Left forelimb (tissue), 1 donor: ENCODE data around the gene TRIM52.
A peak's percentile ranks its signal among the peaks of the same experiment; 100 is the strongest.
"Not testable (repeated sequence)": the region's sequence is repeated elsewhere in the genome, so short reads cannot be mapped to it uniquely, and the experiment has no call there.

Experiments
- DNase-seq: peaks from one replicate; pipeline ENCODE4 v3.0.0-alpha.2; 2018; ENCODE audit warnings: low spot score

TRIM52 gene

DNA sequence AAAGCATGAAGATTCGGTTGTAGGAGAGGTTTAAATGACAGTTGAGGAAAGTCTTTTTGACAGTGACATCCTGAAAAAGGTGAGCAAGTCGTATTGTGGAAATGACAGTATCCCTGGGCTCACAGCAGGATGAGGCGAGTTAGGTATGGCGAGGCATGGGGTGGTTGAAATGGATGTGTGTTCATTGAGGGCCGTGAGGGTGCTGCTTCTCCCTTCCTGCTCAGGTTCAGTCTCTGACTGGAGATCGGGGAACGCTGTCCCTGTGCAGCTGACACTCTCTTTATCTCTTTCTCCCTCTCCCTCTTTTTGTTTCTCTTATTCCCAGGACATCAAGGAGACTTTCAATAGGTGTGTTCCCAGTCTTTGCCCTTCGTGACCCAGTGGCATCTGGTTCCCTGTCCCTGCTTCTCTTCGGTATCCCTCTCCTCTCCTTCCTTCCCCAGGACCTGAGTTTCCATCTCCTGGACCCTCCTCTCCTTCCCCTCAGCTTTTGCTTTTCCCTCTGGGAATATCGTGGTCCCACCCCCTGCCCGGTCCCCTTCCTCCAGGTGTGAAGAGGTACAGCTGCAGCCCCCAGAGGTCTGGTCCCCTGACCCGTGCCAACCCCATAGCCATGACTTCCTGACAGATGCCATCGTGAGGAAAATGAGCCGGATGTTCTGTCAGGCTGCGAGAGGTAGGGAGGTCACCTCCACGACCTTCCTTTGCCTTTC is 27.7 kb downstream of the TRIM52 start:
- DNase-seq = no peak

GRCh38 chr5:181232593-181232992 is 28.4 kb downstream of the TRIM52 start:
- DNase-seq = no peak

GRCh38 chr5:181231432-181231831 is 29.5 kb downstream of the TRIM52 start:
- DNase-seq = no peak

DNA sequence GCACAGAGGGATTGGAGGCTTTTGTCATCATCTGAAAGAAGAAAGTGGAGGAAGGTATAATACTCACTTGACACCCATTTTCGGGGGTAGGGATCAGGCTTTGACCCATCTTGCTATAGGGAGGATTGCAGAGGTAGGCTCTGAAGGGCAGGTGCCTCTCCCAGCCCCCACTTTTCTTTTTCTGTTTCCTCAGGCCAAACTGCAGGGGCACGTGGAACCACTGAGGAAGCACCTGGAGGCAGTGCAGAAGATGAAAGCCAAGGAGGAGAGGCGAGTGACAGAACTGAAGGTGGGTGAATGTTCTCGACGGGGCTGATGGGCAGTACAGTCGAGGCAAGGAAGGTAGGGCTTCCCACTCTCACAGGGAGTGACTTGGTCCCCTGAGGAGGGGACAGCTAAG is 30.4 kb downstream of the TRIM52 start:
- DNase-seq = no peak

DNA sequence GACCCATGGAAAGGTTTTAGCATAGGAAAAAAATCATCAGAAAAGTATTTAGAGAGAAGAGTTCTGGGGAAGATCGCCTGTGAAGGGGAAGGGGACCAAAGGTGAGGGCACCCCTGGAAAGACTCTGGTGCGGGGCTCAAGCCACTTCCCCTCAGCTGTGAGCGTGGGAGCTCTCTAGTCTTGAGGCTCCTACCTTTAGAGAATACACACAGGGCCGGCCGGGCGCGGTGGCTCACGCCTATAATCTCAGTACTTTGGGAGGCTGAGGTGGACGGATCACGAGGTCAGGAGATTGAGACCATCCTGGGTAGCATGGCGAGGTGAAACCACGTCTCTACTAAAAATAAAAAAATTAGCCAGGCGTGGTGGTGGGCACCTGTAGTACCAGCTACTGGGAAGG is 30.9 kb downstream of the TRIM52 start:
- DNase-seq = no peak

DNA sequence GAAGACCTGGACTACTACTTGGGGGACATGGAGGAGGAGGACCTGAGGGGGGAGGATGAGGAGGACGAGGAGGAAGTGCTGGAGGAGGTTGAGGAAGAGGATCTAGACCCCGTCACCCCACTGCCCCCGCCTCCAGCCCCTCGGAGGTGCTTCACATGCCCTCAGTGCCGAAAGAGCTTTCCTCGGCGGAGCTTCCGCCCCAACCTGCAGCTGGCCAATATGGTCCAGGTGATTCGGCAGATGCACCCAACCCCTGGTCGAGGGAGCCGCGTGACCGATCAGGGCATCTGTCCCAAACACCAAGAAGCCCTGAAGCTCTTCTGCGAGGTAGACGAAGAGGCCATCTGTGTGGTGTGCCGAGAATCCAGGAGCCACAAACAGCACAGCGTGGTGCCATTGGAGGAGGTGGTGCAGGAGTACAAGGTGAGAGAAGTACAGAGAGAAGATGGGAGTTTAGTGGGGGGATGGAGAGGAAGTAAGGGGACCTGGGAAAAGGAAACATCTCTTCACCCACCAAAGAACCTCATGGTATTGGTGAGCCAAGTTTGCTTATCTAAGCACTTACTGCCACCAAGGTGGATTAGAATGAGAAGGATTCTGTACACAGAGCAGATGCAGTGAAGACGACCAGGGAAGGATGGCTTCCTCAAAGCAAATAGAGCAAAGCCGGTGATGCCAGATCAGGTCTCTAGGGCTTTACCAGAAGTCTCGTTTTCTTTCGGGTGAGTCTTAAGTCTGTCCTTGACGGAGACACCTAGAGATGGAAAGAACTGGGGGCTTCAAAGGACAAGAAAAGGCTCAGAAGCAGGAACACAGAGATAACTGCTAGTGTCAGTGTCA is 36.3 kb downstream of the TRIM52 start:
- DNase-seq = no peak

DNA sequence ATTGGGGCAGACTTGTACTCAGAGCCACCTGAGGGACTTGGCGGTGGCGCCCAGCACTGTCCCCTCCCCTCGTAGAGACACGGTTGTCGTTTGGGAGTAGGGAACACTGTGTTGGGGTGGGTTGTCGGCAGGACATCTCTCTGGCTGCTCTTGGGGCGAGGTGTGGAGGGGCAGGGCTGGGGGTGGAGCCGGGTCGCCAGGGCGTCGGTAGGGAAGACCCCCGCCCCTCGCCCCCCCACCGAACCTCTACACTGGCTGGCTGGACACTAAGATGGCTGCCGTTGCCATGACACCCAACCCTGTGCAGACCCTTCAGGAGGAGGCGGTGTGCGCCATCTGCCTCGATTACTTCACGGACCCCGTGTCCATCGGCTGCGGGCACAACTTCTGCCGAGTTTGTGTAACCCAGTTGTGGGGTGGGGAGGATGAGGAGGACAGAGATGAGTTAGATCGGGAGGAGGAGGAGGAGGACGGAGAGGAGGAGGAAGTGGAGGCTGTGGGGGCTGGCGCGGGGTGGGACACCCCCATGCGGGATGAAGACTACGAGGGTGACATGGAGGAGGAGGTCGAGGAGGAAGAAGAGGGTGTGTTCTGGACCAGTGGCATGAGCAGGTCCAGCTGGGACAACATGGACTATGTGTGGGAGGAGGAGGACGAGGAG is 37.1 kb downstream of the TRIM52 start:
- DNase-seq = no peak

- peak; percentile 99 for DNase-seq
Measured at GRCh38 chr5:181223058-181223728, 37.8 kb downstream of the TRIM52 start, which contains the start of gene TRIM41. TSS of gene TRIM41 (plus strand) at chr5:181223281. CDS start at chr5:181224000, 719 bp downstream.

DNA sequence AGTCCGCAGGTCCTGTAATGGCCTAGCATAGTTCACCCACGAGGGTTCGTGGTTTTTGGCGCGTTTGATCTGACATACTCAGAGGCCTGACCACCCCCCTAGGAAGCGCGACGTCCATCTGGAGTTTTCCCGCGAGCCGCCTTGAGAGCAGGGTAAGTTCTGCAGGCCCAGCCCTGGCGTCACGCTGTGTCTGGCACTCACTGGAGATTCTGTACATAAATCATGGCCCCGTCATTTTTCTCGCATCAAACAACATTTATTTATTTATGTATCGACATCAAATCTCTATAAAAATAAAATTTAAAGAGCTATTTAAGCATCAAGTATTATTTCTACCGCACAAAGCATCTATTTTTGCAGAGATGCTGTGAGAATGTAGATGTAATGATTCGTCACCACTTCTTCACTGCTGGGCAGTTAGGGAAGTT is 38.3 kb downstream of the TRIM52 start:
- DNase-seq = no peak

DNA sequence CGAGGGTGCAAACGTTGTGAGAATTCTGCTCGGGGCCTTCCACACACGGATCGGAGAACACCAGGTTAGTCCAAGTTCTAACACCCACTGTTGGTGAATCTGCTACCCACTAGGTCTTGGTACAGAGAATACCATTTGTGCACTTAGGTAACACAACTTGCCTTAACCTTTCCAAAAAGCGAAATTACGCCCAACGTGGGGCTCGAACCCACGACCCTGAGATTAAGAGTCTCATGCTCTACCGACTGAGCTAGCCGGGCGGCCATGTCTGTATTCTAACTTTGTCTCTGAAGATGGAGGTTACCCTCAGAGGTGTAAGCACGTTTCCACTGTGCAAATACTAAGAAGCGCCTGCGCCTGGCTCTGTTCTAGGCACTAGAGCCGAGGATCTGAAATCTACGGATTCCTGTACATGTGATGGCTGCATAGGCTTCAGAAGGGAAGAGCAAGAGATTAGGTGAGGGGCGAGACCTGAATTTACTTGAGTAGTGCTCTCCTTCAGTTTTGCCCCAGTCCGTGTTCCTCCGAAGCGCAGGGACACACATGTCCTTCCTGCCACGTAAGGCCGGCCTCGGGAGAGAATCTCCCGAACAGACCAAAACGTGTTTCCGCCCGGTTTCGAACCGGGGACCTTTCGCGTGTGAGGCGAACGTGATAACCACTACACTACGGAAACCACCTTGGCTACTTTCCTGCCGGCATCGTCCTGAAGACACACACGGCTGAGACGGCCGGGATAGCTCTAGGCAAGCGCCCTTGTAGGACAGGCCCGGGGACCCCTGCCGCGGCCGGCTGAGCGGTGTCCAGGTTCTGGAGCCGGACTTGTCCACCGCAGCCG is 38.9 kb downstream of the TRIM52 start:
- peak; percentile 99 for DNase-seq

- no peak for DNase-seq
Measured at GRCh38 chr5:181221105-181221791, 39.7 kb downstream of the TRIM52 start.

- no peak for DNase-seq
Measured at GRCh38 chr5:181220178-181220515, 40.8 kb downstream of the TRIM52 start.

DNA sequence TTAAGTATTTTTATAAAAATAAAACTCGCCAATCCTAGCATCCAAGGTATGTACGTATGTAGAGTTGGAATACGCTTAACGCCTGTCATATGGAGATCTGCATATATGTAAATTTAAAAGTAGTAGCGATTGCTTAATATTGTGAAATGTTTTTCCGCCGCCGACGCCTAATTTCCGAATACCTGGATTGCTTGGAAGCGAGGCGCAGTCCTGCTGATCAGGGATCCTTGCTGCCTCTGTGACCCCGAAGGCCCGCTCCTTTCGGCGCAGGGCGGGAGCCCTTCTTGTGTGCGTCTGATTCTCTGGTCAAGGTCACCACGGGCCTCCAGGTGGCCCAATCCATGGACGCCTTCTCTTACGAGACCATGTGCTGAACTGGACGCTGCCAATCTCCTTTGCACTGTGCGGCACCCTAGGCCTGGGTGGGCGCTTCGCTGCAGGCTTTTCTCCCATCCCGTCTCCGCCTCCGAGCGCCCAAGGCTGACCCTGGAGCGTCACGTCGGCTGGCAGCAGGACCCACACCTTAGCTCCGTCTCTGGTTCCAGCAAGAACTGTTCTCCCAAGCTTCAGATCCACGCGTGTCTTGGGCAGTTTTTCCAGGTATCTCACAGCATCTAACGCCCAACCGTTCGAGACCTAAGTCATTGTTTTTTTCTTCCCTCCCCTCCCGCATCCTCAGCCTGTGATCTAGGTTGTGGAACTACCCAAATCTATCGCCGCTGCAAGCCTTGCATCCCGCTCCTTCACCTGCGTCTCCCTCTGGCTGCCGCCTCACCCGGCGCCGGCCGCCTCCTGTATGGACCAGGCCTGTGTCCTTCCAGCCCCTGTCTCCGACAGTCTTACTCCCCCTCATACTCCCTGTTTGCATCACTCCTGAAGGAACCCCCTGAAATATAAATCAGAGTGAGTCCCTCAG is 41.4 kb downstream of the TRIM52 start:
- no peak for DNase-seq

DNA sequence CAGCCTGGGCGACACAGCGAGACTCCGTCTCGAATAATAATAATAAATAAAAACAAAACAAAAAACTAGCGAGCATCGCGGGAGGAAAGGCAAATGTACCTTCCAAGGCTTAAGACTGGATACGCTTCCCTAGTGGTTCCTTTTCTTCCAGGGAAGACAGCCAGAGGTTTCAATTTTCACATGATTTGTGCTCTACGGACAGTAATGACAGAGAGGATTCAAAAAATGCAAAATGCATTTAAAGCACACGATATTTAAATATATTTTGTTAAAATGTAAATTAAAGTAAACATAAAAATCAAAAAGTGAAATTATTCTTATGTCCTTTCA is 42.2 kb downstream of the TRIM52 start:
- DNase-seq = no peak

DNA sequence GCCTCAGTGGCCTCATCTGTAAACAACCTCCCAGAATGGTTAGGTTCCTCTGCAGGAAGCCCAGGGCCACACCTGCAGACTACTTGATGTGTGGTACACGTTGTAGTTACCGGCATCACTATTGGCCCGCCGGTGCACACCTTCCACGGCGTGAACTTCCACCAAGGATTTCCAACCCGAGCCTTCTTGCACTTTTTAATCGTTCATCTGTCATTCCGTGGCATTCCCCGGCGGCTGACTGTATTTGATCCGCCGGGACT is 43.2 kb downstream of the TRIM52 start:
- DNase-seq = no peak

DNA sequence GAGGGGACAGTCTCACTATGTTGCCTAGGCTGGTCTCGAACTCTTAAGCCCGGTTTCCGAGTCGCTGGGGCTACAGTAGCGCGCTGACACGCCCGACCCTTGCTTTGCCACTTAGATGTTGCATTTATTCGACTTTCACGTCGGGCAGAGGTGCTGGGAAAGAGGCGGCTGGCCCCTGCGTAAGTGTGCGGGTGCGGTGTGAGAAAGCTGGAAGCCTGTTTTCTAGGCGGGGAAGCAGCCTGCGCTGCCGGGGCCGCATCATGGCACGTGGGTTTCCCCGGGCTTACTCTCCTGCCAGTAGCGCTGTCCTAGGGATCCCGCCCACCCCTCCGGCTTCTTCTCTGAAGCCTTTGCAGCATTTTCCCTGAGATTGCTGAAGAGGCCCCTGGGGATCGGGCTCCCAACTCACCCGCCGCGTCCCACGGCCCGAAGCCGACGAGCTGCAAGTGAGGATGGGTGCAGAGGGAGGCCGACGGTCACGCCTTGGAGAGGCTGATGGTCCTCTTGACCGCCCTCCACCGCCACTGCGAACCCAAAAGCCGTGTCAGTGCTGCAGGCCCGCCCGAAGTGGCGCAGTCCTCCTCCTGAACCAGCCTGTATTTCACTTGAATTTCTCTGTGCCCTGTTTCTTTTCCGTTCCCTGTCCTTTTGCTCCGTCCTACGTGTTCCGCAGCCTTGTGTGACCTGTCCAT is 43.7 kb downstream of the TRIM52 start:
- DNase-seq = no peak

- DNase-seq = no peak
Measured at GRCh38 chr5:181215997-181216989, 44.6 kb downstream of the TRIM52 start.

GRCh38 chr5:181214249-181214648 is 46.7 kb downstream of the TRIM52 start:
- not testable (repeated sequence) for DNase-seq
